Activated T-helper 17 cell treated with anti-CD3 and anti-CD28 coated beads, Interleukin-2, amount 50 U/mL, for 72 hours (primary cell): ENCODE data around the gene TRIM14. TPM values are rescaled to one million over a fixed set of nuclear protein-coding genes. Genes with fewer than 3 reads are reported as not detected.
A peak's percentile ranks its signal among the peaks of the same experiment; 100 is the strongest.

Source experiments
- ATAC-seq: fragments of 150-1000 bp; cut with Tn5 transposase; replicated peaks from 2 replicates; pipeline ENCODE4 v1.10.0; 2021; ENCODE audit warnings: mild to moderate bottlenecking, moderate library complexity
- H3K27ac Mint-ChIP-seq: one replicate; pipeline ENCODE4 v1.8.0; 2022; ENCODE audit warnings: mixed read lengths
- H3K27me3 Mint-ChIP-seq: one replicate; pipeline ENCODE4 v1.8.0; 2022; ENCODE audit warnings: mixed read lengths
- H3K36me3 Mint-ChIP-seq: one replicate; pipeline ENCODE4 v1.8.0; 2022; ENCODE audit warnings: low read depth, mild to moderate bottlenecking, mixed read lengths
- H3K4me1 Mint-ChIP-seq: one replicate; pipeline ENCODE4 v1.8.0; 2022; ENCODE audit warnings: mixed read lengths
- H3K4me3 Mint-ChIP-seq: one replicate; pipeline ENCODE4 v1.8.0; 2022; ENCODE audit warnings: mild to moderate bottlenecking, mixed read lengths
- H3K9me3 Mint-ChIP-seq: one replicate; pipeline ENCODE4 v1.8.0; 2022; ENCODE audit warnings: mixed read lengths
- total RNA-seq, 2 donors: library from RNA; stranded (reverse); gene quantifications; one replicate each; pipeline ENCODE4 v1.2.3, GENCODE V29; 2022

TRIM14 gene
- total RNA-seq, 2 donors from 2014 or later: 43.4 to 57.8 TPM

DNA sequence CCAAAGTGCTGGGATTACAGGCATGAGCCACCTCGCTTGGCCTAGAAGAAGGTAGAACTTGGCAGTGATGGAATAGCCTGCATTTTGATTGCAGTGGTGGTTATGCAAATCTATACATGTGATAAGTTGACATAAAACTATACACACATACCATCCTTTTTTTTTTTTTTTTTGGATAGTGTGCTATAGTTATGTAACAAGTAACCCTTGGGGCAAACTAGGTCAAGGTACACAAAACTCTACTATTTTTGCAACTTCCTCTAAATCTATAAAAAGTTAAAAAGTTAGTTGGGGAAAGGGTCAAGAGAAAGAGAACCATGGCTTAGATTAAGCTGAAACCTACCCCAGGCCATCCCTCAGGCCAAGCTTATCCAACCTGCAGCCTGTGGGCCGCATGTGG, 11.1 kb downstream of the TRIM14 start:
- Mint-ChIP-seq H3K27ac (peak overlapping the region; percentile 88), H3K27me3 (no peaks in the 10 kb centered on the region), H3K36me3 (peaks cover 70% of the 10 kb centered on the region), H3K9me3 (no peaks in the 10 kb centered on the region), H3K4me3 (peak overlapping the region; percentile 81), H3K4me1 (peaks cover 44% of the 10 kb centered on the region)
- peak; percentile 4 for ATAC-seq

DNA sequence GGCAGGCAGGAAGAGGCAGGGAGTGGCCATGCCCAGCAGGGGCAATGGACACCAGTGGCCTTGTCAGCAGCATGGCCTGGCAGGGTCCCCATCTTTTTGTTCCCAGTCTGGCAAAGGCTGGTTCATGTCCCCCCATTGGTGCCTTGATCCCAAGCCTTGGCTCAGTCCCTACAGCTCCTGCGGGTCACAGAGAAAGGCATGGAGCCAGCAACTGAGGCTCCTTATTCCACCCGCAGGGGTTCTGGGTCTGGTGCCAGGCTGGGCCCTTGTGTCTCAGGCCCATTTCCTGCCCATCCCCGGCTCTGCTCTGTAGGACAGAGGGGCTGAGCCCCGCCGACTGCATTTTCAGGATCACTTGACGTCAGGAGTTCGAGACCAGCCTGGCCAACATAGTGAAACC, 14.0 kb downstream of the TRIM14 start:
- Mint-ChIP-seq H3K4me1 (peaks cover 55% of the 10 kb centered on the region), H3K27ac (peak overlapping the region; percentile 89), H3K36me3 (peaks cover 67% of the 10 kb centered on the region), H3K27me3 (no peaks in the 10 kb centered on the region), H3K9me3 (no peaks in the 10 kb centered on the region), H3K4me3 (peak overlapping the region; percentile 83)
- ATAC-seq: no peak

DNA sequence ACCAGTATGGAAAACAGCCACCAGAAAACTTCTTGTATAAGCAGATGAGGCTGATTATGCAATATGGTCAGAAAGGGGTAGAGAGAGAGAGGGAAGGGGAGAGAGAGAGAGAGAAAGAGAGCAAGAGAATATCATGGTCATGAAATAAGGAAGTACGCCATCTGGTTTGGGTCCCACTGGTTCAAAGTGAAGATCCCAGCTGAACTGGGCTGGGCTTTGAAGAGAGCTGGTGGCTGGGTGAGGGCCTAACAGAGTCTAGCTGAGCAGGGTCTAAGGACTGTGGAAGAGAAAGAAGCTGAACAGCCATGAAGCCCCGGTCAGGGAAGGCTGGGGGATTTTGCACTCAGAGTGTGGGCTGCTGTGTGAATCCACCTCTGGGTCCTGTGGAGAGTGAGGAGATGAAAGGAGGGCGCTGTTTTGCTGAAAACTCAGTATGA, 14.6 kb downstream of the TRIM14 start:
- H3K27me3 Mint-ChIP-seq: no peaks in the 10 kb centered on the region
- H3K36me3 Mint-ChIP-seq: peaks cover 67% of the 10 kb centered on the region
- no peak for ATAC-seq
- peaks cover 56% of the 10 kb centered on the region for H3K4me1 Mint-ChIP-seq
- peak overlapping the region; percentile 89 for H3K27ac Mint-ChIP-seq
- H3K9me3 Mint-ChIP-seq: no peaks in the 10 kb centered on the region
- H3K4me3 Mint-ChIP-seq: peak overlapping the region; percentile 83

DNA sequence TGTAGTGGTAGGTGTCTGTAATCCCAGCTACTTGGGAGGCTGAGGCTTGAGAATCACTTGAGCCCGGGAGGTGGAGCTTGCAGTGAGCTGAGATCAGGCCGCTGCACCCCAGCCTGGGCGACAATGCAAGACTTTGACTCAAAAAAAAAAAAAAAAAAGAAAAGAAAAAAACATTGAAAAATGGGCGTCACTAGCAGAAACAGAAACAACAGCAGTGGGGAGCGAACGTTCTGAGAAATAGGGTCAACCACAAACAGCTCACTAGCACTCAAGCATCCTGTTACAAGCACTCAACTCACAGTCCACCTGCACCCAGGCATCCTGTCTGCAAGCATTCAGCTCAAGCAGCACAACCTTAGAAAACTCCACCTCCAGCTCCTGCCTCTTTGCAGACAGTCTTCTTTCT, 17.2 kb downstream of the TRIM14 start:
- peaks cover 50% of the 10 kb centered on the region for H3K4me1 Mint-ChIP-seq
- H3K36me3 Mint-ChIP-seq: peaks cover 63% of the 10 kb centered on the region
- no peaks in the 10 kb centered on the region for H3K27me3 Mint-ChIP-seq
- H3K4me3 Mint-ChIP-seq: peak overlapping the region; percentile 83
- H3K9me3 Mint-ChIP-seq: no peaks in the 10 kb centered on the region
- peak; percentile 92 for ATAC-seq
- H3K27ac Mint-ChIP-seq: peak overlapping the region; percentile 81

DNA sequence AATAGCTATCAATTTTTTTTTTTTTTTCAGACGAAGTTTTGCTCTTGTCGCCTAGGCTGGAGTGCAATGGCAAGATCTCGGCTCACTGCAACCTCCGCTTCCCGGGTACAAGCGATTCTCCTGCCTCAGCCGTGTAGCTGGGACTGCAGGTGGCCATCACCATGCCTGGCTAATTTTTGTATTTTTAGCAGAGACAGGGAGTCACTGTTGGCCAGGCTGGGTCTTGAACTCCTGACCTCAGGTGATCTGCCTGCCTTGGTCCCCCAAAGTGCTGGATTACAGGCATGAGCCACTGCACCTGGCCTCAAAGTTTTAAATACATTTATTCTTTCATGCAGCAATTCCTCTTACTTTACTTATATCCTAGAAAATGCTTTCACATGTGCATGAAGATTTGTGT, 17.6 kb downstream of the TRIM14 start:
- Mint-ChIP-seq H3K9me3 (no peaks in the 10 kb centered on the region), H3K36me3 (peaks cover 63% of the 10 kb centered on the region), H3K4me1 (peaks cover 52% of the 10 kb centered on the region), H3K4me3 (peak overlapping the region; percentile 83), H3K27me3 (no peaks in the 10 kb centered on the region), H3K27ac (peak overlapping the region; percentile 81)
- no peak for ATAC-seq

DNA sequence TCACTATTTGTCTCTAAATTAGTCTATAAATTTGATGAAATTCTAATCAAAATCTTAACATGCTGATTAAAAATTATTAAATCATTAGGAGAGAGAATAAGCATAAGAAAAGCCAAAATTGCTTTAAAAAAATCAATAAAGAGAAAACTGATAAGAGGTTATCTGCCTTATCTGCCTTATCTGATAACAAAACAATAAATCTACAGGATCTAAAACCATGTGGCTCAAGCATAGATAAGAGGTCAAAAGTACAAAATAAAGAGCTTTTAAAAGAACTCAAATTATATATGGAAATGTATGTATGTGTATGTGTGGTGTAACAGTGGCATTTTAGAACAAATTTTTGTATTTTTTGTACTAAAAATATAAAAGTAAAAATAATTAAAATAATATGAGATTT, 18.6 kb downstream of the TRIM14 start:
- Mint-ChIP-seq H3K36me3 (peaks cover 60% of the 10 kb centered on the region), H3K4me1 (peaks cover 47% of the 10 kb centered on the region), H3K27me3 (no peaks in the 10 kb centered on the region), H3K4me3 (peak overlapping the region; percentile 83), H3K9me3 (no peaks in the 10 kb centered on the region), H3K27ac (peak overlapping the region; percentile 95)
- no peak for ATAC-seq

DNA sequence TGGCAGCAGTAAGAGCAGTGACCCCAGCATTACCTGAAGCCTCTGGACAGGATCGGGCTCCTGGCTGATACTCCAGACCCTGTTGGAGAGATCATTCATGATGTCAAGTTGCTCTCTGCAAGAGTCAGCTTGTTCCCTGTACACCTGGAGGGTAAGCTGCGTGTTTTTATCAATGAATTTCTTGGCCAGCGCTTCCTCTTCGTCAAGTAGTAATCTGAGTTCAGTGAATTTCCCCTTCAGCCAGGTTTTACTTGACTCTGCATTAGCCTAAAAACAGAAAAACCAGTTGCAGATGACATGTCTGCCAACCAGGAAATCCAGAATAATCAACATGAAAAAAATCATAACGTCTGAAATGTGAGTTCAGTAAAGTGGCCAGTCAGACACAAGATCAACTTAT, 19.1 kb downstream of the TRIM14 start:
- no peaks in the 10 kb centered on the region for H3K27me3 Mint-ChIP-seq
- peaks cover 45% of the 10 kb centered on the region for H3K4me1 Mint-ChIP-seq
- peaks cover 62% of the 10 kb centered on the region for H3K36me3 Mint-ChIP-seq
- H3K4me3 Mint-ChIP-seq: peak overlapping the region; percentile 83
- peak overlapping the region; percentile 95 for H3K27ac Mint-ChIP-seq
- ATAC-seq: no peak
- H3K9me3 Mint-ChIP-seq: no peaks in the 10 kb centered on the region

DNA sequence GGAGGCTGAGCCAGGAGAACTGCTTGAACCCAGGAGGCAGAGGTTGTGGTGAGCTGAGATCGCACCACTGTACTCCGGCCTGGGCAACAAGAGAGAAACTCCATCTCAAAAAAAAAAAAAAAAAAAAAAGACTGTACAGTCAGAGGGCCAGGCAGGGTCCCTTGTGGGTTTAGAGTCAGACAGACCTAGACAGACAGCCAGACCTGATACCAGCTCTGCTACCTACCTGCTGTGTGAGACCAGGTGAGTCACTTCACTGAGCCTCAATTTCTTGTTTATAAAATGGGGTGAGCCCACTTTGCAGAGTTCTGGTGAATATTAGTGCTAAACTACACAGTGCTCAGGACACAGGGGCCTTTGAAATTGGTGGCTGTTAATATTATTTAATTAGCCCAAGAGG, 19.7 kb downstream of the TRIM14 start:
- Mint-ChIP-seq H3K4me3 (peak overlapping the region; percentile 83), H3K36me3 (peaks cover 63% of the 10 kb centered on the region), H3K27ac (peak overlapping the region; percentile 95), H3K4me1 (peaks cover 43% of the 10 kb centered on the region), H3K27me3 (no peaks in the 10 kb centered on the region), H3K9me3 (no peaks in the 10 kb centered on the region)
- no peak for ATAC-seq

DNA sequence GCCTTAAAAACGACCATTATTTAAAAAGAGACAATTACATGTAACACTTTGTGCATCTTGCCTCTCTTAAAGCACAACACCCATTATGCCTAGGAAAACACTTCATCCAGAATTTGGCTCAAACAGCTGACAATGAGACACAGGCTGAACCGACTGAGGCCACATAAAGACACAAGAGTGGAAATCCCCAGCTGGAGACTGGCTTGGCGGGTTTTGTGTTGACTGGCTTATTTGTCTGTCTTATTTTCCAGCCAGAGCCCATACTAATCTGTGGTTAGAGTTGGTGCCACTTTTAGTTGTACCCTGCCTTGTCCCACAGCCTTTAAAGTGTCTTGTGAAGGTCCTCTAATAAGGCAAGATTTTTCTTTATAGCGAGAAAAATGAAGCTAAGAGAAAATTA, 21.2 kb downstream of the TRIM14 start:
- peak; percentile 64 for ATAC-seq
- Mint-ChIP-seq H3K9me3 (no peaks in the 10 kb centered on the region), H3K27ac (peak overlapping the region; percentile 91), H3K4me3 (peak overlapping the region; percentile 83), H3K36me3 (peaks cover 69% of the 10 kb centered on the region), H3K27me3 (no peaks in the 10 kb centered on the region), H3K4me1 (peaks cover 42% of the 10 kb centered on the region)

DNA sequence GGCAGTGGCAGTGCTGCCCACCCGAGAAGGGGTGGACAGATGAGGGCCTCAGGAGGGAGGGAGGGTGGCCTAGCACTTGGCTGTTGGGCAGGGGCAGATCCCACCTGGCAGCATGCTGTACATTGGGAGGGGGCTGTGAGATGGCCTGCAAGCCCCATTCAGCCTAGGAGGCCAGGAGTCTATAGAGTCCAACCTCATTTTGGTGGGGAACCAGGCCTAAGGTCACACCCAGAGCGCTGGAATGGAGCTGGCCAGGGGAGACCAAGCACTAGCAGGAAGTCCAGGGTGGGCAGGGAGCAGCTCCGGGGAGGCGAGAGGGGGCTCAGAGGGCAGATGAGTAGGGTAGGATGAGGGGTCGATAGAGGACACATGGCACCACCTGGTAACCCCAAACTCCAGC, 22.9 kb downstream of the TRIM14 start:
- H3K27me3 Mint-ChIP-seq: no peaks in the 10 kb centered on the region
- no peaks in the 10 kb centered on the region for H3K9me3 Mint-ChIP-seq
- no peak for ATAC-seq
- peak overlapping the region; percentile 91 for H3K27ac Mint-ChIP-seq
- H3K4me1 Mint-ChIP-seq: peaks cover 39% of the 10 kb centered on the region
- H3K4me3 Mint-ChIP-seq: no peak overlapping the region
- H3K36me3 Mint-ChIP-seq: peaks cover 79% of the 10 kb centered on the region

DNA sequence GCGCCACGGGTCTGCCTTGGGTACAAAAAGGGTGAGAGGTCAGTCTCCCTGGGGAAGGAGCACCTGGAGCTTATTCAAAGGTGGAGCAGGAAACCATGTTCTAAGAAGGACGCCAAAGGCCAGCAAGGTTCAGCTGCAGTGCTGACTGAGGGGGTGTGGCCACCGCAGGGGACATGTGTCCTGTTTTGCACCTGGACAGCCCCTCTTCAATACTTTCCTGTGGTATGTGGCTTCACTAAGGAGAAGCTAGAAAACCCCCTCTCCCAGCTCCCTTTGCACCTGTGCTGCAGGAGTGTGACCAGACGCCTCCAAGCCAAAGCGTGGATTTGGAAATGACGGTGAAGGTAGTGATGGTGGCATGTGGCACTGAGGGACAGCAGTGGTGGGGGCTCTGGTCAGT, 23.6 kb downstream of the TRIM14 start:
- Mint-ChIP-seq H3K27me3 (no peaks in the 10 kb centered on the region), H3K27ac (peak overlapping the region; percentile 91), H3K36me3 (peaks cover 86% of the 10 kb centered on the region), H3K4me3 (no peak overlapping the region), H3K4me1 (peaks cover 38% of the 10 kb centered on the region), H3K9me3 (no peaks in the 10 kb centered on the region)
- no peak for ATAC-seq

DNA sequence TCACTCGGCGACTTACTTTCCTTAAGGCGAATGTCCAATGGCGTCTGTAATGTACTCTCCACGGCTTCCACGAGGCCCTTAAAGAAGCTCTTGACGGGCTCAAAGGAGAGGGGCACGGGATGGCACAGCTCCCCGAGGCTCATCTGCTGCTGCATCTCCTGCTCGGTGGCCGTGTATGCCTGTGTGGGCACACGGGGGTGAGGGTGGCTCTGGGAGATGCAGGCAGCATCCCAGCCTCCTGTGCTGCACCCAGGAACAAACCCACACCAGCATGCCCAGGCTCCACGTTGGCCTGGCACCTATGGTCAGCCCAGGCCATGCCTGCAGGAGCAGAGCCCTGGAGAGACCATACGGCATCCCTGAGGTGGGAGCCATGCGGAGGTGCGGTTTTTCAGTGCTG, 24.2 kb downstream of the TRIM14 start:
- Mint-ChIP-seq H3K4me3 (no peak overlapping the region), H3K36me3 (peaks cover 87% of the 10 kb centered on the region), H3K9me3 (no peaks in the 10 kb centered on the region), H3K27ac (peak overlapping the region; percentile 91), H3K4me1 (peaks cover 33% of the 10 kb centered on the region), H3K27me3 (no peaks in the 10 kb centered on the region)
- ATAC-seq: no peak

DNA sequence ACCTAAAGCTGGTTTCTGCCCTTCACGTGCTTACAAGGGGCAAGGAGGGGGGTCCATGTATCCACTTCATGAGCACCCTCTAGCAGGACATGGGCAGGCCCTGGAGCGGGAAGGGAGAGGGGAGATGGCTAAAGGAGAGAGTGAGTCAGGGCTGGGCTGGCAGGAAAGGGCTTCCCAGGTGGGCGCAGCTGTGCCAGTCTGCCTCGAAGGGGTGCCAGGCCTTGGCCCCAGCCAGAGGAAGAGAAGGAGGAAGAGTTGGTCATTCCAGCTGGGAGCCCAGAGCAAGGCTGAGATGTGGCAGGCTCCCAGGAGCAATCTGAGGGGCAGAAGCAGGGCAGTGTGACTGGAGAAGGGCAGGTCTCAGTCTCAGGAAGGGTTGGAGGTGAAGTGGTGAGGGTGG, 24.7 kb downstream of the TRIM14 start:
- no peaks in the 10 kb centered on the region for H3K27me3 Mint-ChIP-seq
- no peaks in the 10 kb centered on the region for H3K9me3 Mint-ChIP-seq
- no peak overlapping the region for H3K4me3 Mint-ChIP-seq
- no peak for ATAC-seq
- H3K4me1 Mint-ChIP-seq: peaks cover 34% of the 10 kb centered on the region
- H3K27ac Mint-ChIP-seq: peak overlapping the region; percentile 91
- H3K36me3 Mint-ChIP-seq: peaks cover 87% of the 10 kb centered on the region

DNA sequence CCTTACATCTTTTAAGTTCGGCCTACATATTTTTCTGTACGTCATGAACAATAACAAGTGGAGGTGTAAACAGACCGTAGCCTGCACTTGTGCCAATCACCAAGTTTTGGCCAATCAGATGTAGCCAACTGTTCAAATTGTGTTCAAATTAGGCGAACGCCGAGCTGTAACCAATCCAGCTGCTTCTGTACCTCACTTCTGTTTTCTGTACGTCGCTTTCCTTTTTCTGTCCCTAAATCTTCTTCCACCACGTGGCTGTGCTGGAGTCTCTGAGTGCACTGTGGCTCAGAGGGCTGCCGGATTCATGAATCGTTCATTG, 26.4 kb downstream of the TRIM14 start:
- no peak for ATAC-seq
- no peaks in the 10 kb centered on the region for H3K27me3 Mint-ChIP-seq
- H3K9me3 Mint-ChIP-seq: no peaks in the 10 kb centered on the region
- H3K4me1 Mint-ChIP-seq: peaks cover 29% of the 10 kb centered on the region
- no peak overlapping the region for H3K4me3 Mint-ChIP-seq
- peaks cover 85% of the 10 kb centered on the region for H3K36me3 Mint-ChIP-seq
- peak overlapping the region; percentile 77 for H3K27ac Mint-ChIP-seq

DNA sequence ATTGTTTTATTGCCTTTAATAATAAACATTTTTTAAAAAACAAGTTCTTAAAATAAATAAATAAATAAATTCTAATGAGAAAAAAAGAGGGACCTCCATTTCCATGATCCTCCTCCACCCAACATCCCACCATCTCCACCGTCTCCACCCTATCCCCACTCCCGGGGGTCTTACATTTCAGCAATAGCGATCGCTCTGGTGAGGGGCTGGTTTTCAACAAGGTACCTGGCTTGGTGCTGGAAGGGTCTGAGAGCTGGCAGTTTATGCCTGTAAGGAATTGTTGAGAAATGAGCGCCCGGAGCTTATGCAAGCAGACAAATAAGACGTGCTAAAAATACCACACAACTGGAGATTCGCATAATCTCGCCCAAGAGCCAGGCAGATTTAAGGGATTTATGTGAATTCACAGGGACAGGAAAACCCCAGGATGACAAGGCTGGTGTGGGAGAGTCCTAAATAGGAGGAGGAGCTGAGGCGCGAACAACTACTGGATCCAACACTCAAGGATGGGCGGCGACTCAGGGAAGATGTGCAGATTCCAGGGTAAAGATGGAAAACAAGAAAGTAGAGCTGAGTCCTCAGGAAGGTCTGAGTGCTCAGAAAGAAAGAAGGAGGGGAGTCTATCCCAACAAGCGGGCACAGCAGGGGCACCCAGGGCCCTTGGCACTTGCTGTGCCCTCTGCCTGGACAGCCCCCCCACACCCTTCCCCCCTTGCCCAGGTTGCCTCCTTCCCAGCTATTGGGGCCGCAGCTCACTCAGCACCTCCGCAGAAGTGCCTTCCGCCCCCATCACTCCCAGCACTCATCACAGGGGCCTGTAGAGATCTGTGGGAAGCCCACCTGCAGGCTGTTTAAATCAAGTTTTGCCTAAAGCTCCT, 27.0 kb downstream of the TRIM14 start:
- Mint-ChIP-seq H3K27me3 (no peaks in the 10 kb centered on the region), H3K27ac (peak overlapping the region; percentile 77), H3K4me3 (no peak overlapping the region), H3K9me3 (no peaks in the 10 kb centered on the region), H3K36me3 (peaks cover 84% of the 10 kb centered on the region), H3K4me1 (peaks cover 25% of the 10 kb centered on the region)
- ATAC-seq: no peak
